KMS-11 (cell line): ENCODE data around the gene RHBDD1.

Experiments used
- H2AFZ ChIP-seq: fragments of 200-600 bp; sonication (generic); 2 replicates; pipeline ENCODE4 v1.6.1; 2016; ENCODE audit warnings: antibody characterized with exemption, mixed run types, low read depth
- H3K27ac ChIP-seq: fragments of 200-600 bp; sonication (generic); 2 replicates; pipeline ENCODE4 v1.6.1; 2016; ENCODE audit warnings: mild to moderate bottlenecking, mixed run types
- H3K27me3 ChIP-seq: fragments of 200-600 bp; sonication (generic); 2 replicates; pipeline ENCODE4 v1.6.1; 2017; ENCODE audit warnings: mild to moderate bottlenecking, low read depth, mixed run types, moderate library complexity; ENCODE audit not compliant: insufficient read depth
- H3K36me3 ChIP-seq: fragments of 200-600 bp; sonication (generic); 2 replicates; pipeline ENCODE4 v1.6.1; 2017; ENCODE audit warnings: mild to moderate bottlenecking, mixed run types; ENCODE audit not compliant: insufficient read depth
- H3K4me1 ChIP-seq: fragments of 200-600 bp; sonication (generic); 2 replicates; pipeline ENCODE4 v1.6.1; 2016; ENCODE audit warnings: mild to moderate bottlenecking, low read depth, mixed run types; ENCODE audit not compliant: poor library complexity, severe bottlenecking
- H3K4me2 ChIP-seq: fragments of 200-600 bp; sonication (generic); 2 replicates; pipeline ENCODE4 v1.7.0; 2016; ENCODE audit warnings: mild to moderate bottlenecking, mixed run types
- H3K4me3 ChIP-seq: fragments of 200-600 bp; sonication (generic); IDR thresholded peaks from 2 replicates; pipeline ENCODE4 v1.6.1; 2017; ENCODE audit warnings: low read depth, low read length, mixed read lengths; ENCODE audit not compliant: insufficient read depth
- H3K79me2 ChIP-seq: fragments of 200-600 bp; sonication (generic); 2 replicates; pipeline ENCODE4 v1.6.1; 2016; ENCODE audit warnings: low read depth, mixed run types; ENCODE audit not compliant: insufficient read depth
- H3K9ac ChIP-seq: fragments of 200-600 bp; sonication (generic); 2 replicates; pipeline ENCODE4 v1.6.1; 2016; ENCODE audit warnings: mild to moderate bottlenecking, mixed run types
- H4K20me1 ChIP-seq: fragments of 200-600 bp; sonication (generic); 2 replicates; pipeline ENCODE4 v1.6.1; 2016; ENCODE audit warnings: mild to moderate bottlenecking, mixed run types; ENCODE audit not compliant: insufficient read depth
- CTCF ChIP-seq: fragments of 200-600 bp; sonication (generic); conservative IDR thresholded peaks from 2 replicates; pipeline ENCODE4 v1.6.1; 2017; ENCODE audit warnings: low read depth, mild to moderate bottlenecking, antibody characterized with exemption, low read length, moderate library complexity, mixed read lengths

Gene RHBDD1

DNA sequence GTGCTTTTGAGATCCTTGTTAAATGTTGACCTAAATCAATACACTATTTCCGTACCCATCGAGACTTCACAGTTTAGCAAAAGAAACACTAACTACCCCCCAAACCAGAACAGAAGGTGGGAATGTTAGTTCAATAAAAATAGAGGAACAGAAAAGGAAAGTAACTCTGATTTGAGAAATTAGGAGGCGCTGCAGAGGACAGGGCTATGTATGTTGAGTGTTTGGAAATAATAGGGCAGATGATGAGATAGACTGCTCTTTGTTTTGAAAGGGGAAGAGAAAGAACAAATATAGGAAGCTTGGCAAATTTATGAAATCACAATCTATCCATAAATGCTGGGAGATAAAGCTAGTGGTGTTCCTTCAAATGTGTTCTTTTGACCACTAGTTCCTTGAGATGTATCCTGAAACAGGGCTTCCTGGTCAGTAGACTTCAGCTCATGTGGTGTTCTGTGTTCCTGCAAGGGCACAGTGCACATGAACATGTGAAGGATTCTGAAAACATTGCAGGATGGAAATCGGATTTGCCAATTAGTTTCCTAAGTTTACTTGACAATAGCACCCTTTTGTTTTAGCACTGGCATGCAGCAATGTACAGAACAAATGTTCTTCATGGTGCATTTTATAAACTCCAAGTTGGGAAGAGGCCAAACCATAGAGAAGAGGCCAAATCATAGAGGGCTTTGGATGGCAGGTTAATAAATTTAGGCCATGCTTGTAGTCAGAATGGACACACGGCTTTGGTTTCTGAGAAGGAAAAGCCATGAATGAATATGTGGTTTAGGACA, 39.8 kb downstream of the RHBDD1 start:
- Histone ChIP-seq H4K20me1 (no peaks in the 10 kb centered on the region), H3K4me2 (no peak overlapping the region), H2AFZ (no peak overlapping the region), H3K79me2 (no peaks in the 10 kb centered on the region), H3K27me3 (no peaks in the 10 kb centered on the region), H3K4me3 (no peak overlapping the region), H3K36me3 (no peaks in the 10 kb centered on the region), H3K4me1 (peaks cover 25% of the 10 kb centered on the region), H3K27ac (no peak overlapping the region), H3K9ac (no peak overlapping the region)
- TF ChIP-seq CTCF, result no peak

DNA sequence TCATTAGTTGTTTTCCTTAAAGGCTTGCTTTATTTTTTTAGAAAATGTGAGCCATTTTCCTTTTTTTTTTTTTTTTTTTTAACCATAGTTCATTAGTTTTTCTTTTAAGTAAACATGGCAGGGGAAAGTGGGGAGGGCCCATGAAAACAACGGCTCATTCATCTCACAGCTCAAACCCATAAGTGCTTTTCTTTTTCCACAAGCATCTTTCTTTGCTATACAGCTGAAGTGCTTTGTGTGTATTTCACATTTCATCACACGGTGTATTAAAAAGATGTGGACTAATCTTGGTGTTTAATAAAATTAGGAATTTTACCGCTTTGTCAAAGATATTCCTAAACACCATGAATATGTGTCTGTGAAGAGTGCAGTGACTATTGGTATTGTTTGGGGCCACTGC, 41.6 kb downstream of the RHBDD1 start:
- no peak overlapping the region for H3K4me2 ChIP-seq
- H3K36me3 ChIP-seq, result no peaks in the 10 kb centered on the region
- no peak overlapping the region for H2AFZ ChIP-seq
- no peak overlapping the region for H3K9ac ChIP-seq
- no peak overlapping the region for H3K27ac ChIP-seq
- peaks cover 14% of the 10 kb centered on the region for H3K4me1 ChIP-seq
- H4K20me1 ChIP-seq, result no peaks in the 10 kb centered on the region
- no peaks in the 10 kb centered on the region for H3K79me2 ChIP-seq
- no peak overlapping the region for H3K4me3 ChIP-seq
- no peak for TF ChIP-seq CTCF
- no peaks in the 10 kb centered on the region for H3K27me3 ChIP-seq

- Histone ChIP-seq H3K4me2 (no peak overlapping the region), H4K20me1 (no peaks in the 10 kb centered on the region), H3K27ac (no peak overlapping the region), H3K4me3 (no peak overlapping the region), H3K27me3 (no peaks in the 10 kb centered on the region), H3K9ac (no peak overlapping the region), H3K36me3 (no peaks in the 10 kb centered on the region), H3K4me1 (no peaks in the 10 kb centered on the region), H3K79me2 (no peaks in the 10 kb centered on the region), H2AFZ (no peak overlapping the region)
- no peak for TF ChIP-seq CTCF
These were observed 45.4 kb downstream of the RHBDD1 start for GRCh38 chr2:226881287-226881686.

DNA sequence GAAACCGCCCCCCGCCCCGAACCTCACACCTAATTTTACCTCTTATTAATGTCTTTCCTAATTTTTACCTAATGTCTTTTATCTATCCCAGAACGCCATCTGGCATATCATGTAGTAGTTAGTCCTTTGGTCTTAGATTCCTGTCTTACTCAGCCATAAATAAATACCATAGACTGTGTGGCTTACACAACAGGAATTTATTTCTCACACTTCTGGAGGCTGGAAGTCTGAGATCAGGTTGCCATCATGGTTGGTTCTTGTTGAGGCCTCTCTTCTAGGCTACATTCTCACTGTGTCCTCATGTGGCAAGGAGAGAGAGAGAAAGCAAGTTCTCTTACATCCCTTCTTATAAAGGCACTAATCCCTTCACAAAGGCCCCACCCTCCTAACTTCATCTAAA, 46.8 kb downstream of the RHBDD1 start:
- Histone ChIP-seq H3K4me3 (no peak overlapping the region), H3K79me2 (no peaks in the 10 kb centered on the region), H3K36me3 (no peaks in the 10 kb centered on the region), H3K4me1 (no peaks in the 10 kb centered on the region), H4K20me1 (no peaks in the 10 kb centered on the region), H3K4me2 (no peak overlapping the region), H3K27ac (no peak overlapping the region), H3K9ac (no peak overlapping the region), H2AFZ (no peak overlapping the region), H3K27me3 (no peaks in the 10 kb centered on the region)
- TF ChIP-seq CTCF, result no peak
